Transverse colon (tissue), 4 donors: Measurements from ENCODE around the gene UMOD. TPM values are rescaled to one million over a fixed set of nuclear protein-coding genes. Genes with fewer than 3 reads are reported as not detected.

Experiments
- DNase-seq: peaks from one replicate; pipeline ENCODE4 v3.0.0-alpha.2; 2019
- H3K27ac ChIP-seq, 4 donors: fragments of 200-600 bp; sonication (generic); 2 replicates each; pipeline ENCODE4 v1.5.1; 2016 to 2018; ENCODE audit warnings: inconsistent platforms in 4 of 4
- H3K27me3 ChIP-seq: fragments of 200-600 bp; sonication (generic); 2 replicates; pipeline ENCODE4 v1.5.1; 2017; ENCODE audit warnings: inconsistent platforms
- H3K36me3 ChIP-seq, 4 donors: fragments of 200-600 bp; sonication (generic); 2 replicates each; pipeline ENCODE4 v1.5.1; 2017 to 2019; ENCODE audit warnings: inconsistent platforms in 4 of 4
- H3K4me1 ChIP-seq, 4 donors: fragments of 200-600 bp; sonication (generic); 2 replicates each; pipeline ENCODE4 v1.5.1; 2017 to 2020; ENCODE audit warnings: inconsistent platforms in 4 of 4
- H3K4me3 ChIP-seq, 4 donors: fragments of 200-600 bp; sonication (generic); 1 replicate in 1 of 4; 2 replicates in 3 of 4; pipeline versions ENCODE4 v1.5.1 to v1.6.1; 2017 to 2019; ENCODE audit warnings: inconsistent platforms in 4 of 4
- H3K9me3 ChIP-seq, 2 donors: fragments of 200-600 bp; sonication (generic); 2 replicates each; pipeline ENCODE4 v1.5.1; 2017 to 2019; ENCODE audit warnings: inconsistent platforms in 2 of 2
- EP300 ChIP-seq: sonication (generic); formaldehyde crosslinking; IDR thresholded peaks from one replicate; pipeline ENCODE4 v1.6.1; 2017; ENCODE audit warnings: antibody characterized with exemption, low read depth
- POLR2A ChIP-seq: fragments of 450-650 bp; IDR thresholded peaks from one replicate; pipeline ENCODE4 v1.6.1; 2016; ENCODE audit warnings: antibody characterized with exemption, mild to moderate bottlenecking, moderate library complexity
- POLR2AphosphoS5 ChIP-seq, 3 donors: sonication (generic); formaldehyde crosslinking; IDR thresholded peaks; one replicate each; pipeline ENCODE4 v1.6.1; 2016; ENCODE audit warnings: antibody characterized with exemption in 3 of 3
- WGBS, 2 donors: methylation state at CpG; one replicate each; pipeline ENCODE4 v1.1.5; 2018; ENCODE audit warnings: low coverage in 1 of 2; 5-methylcytosine and 5-hydroxymethylcytosine counted together
- in situ Hi-C, 4 donors: fragments of 200-750 bp; cut with MboI; loops; one replicate each; pipeline versions ENCODE4 v1.15.0 to v1.15.1; 2017; ENCODE audit warnings: low sequenced_read_pairs in 3 of 4, low pct_ligation_motif_present in 1 of 4, low pct_unique_long_range_greater_than_20kb in 1 of 4
- intact Hi-C: fragments of 100-400 bp; cut with DNase I; formaldehyde crosslinking; loops from one replicate; pipeline ENCODE4 v1.15.1; 2023; ENCODE audit warnings: low total_unique reads
- total RNA-seq, 4 donors: library from RNA; depleted of rRNA; stranded (reverse); fragments of >200 nt; gene quantifications; one replicate each; pipeline ENCODE4 v1.1.0, GENCODE V29; 2016
- TF ChIP-seq, protein P1 (sequence below), 5 experiments: fragments of 200-600 bp in 3 of 5; fragments of 450-650 bp in 2 of 5; sonication (generic) in 3 of 5; IDR thresholded peaks; 1 replicate in 2 of 5; 2 replicates in 3 of 5; pipeline ENCODE4 v1.5.1; 2016 to 2017; ENCODE audit warnings: antibody characterized with exemption in 5 of 5, inconsistent platforms in 3 of 5, mild to moderate bottlenecking in 2 of 5, moderate library complexity in 1 of 5

Gene UMOD
- total RNA-seq, 4 donors from 2014 or later = not detected

GRCh38 chr16:20307791-20308190, 44.7 kb downstream of the UMOD start:
- DNase-seq = no peak
- Histone ChIP-seq H3K4me3 (no peak overlapping the region), H3K27me3 (no peaks in the 10 kb centered on the region), H3K9me3 (no peaks in the 10 kb centered on the region), H3K4me1 (no peaks in the 10 kb centered on the region), H3K36me3 (no peaks in the 10 kb centered on the region), H3K27ac (no peak overlapping the region)
- intact Hi-C loops (loop anchor here (10.0 kb wide), 1 partner anchor 403 kb away; no protein-coding TSS in a partner anchor), in situ Hi-C loops (loop anchor here in 2 of 4 donors (10.0 kb wide), 1 partner anchor 403 kb away; no protein-coding TSS in a partner anchor)
- WGBS, 2 donors = 88 to 90% methylated on average over 5 to 7 of the region's 7 CpGs
- TF ChIP-seq EP300 = no peak

- H3K4me3 ChIP-seq = no peak overlapping the region
- no peak overlapping the region for H3K27ac ChIP-seq
- TF ChIP-seq EP300 = no peak
- TF ChIP-seq, protein P1, sequence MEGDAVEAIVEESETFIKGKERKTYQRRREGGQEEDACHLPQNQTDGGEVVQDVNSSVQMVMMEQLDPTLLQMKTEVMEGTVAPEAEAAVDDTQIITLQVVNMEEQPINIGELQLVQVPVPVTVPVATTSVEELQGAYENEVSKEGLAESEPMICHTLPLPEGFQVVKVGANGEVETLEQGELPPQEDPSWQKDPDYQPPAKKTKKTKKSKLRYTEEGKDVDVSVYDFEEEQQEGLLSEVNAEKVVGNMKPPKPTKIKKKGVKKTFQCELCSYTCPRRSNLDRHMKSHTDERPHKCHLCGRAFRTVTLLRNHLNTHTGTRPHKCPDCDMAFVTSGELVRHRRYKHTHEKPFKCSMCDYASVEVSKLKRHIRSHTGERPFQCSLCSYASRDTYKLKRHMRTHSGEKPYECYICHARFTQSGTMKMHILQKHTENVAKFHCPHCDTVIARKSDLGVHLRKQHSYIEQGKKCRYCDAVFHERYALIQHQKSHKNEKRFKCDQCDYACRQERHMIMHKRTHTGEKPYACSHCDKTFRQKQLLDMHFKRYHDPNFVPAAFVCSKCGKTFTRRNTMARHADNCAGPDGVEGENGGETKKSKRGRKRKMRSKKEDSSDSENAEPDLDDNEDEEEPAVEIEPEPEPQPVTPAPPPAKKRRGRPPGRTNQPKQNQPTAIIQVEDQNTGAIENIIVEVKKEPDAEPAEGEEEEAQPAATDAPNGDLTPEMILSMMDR (IDR thresholded peaks at IDR 0.05) = no peak
- TF ChIP-seq POLR2AphosphoS5 (IDR thresholded peaks at IDR 0.05) = no peak
- no peak for TF ChIP-seq POLR2A
- no peaks in the 10 kb centered on the region for H3K4me1 ChIP-seq
- intact Hi-C loops (loop anchor here (10.0 kb wide), 1 partner anchor 402 kb away; no protein-coding TSS in a partner anchor), in situ Hi-C loops (loop anchor here in 2 of 4 donors (10.0 kb wide), 1 partner anchor 402 kb away; no protein-coding TSS in a partner anchor)
- H3K27me3 ChIP-seq = no peaks in the 10 kb centered on the region
- 86% methylated on average over 1 of the region's 1 CpG; no CpG with 5 or more reads in 1 of the 2 donors for WGBS, 2 donors
- H3K9me3 ChIP-seq = no peaks in the 10 kb centered on the region
- no peak for DNase-seq
- no peaks in the 10 kb centered on the region for H3K36me3 ChIP-seq
Observed at GRCh38 chr16:20307240-20307671, 45.3 kb downstream of the UMOD start.

GRCh38 chr16:20306401-20306800, 46.1 kb downstream of the UMOD start:
- intact Hi-C loops (loop anchor here (10.0 kb wide), 1 partner anchor 402 kb away; no protein-coding TSS in a partner anchor), in situ Hi-C loops (loop anchor here in 2 of 4 donors (10.0 kb wide), 1 partner anchor 402 kb away; no protein-coding TSS in a partner anchor)
- no peak for DNase-seq
- no peak overlapping the region for H3K27ac ChIP-seq
- no peaks in the 10 kb centered on the region for H3K36me3 ChIP-seq
- H3K4me3 ChIP-seq = no peak overlapping the region
- H3K27me3 ChIP-seq = no peaks in the 10 kb centered on the region
- no peaks in the 10 kb centered on the region for H3K4me1 ChIP-seq
- TF ChIP-seq EP300 (no peak), POLR2A (no peak), POLR2AphosphoS5 (IDR thresholded peaks at IDR 0.05) (no peak)
- TF ChIP-seq, protein P1 (IDR thresholded peaks at IDR 0.05) = no peak
- WGBS, 2 donors = 66% methylated on average over 4 of the region's 4 CpGs
- no peaks in the 10 kb centered on the region for H3K9me3 ChIP-seq

GRCh38 chr16:20303012-20303411, 49.5 kb downstream of the UMOD start:
- no peak for DNase-seq

More at GRCh38 chr16:20303012-20303411, 49.5 kb downstream of the UMOD start:
- H3K27ac ChIP-seq = no peak overlapping the region
- H3K4me3 ChIP-seq = no peak overlapping the region
- no peaks in the 10 kb centered on the region for H3K27me3 ChIP-seq
- H3K9me3 ChIP-seq = no peaks in the 10 kb centered on the region
- intact Hi-C loops (loop anchor here (10.0 kb wide), 1 partner anchor 398 kb away; no protein-coding TSS in a partner anchor), in situ Hi-C loops (loop anchor here in 2 of 4 donors (10.0 kb wide), 1 partner anchor 398 kb away; no protein-coding TSS in a partner anchor)
- no peaks in the 10 kb centered on the region for H3K36me3 ChIP-seq
- H3K4me1 ChIP-seq = no peaks in the 10 kb centered on the region
- TF ChIP-seq POLR2A (no peak), POLR2AphosphoS5 (IDR thresholded peaks at IDR 0.05) (no peak), EP300 (no peak)
- TF ChIP-seq, protein P1 (IDR thresholded peaks at IDR 0.05) = no peak
- 20 to 50% methylated on average over 2 to 4 of the region's 4 CpGs for WGBS, 2 donors
